Measurements from ENCODE around the gene ANO10. TPM values are rescaled to one million over a fixed set of nuclear protein-coding genes. Genes with fewer than 3 reads are reported as not detected.
"Not testable (repeated sequence)": the region's sequence is repeated elsewhere in the genome, so short reads cannot be mapped to it uniquely, and the experiment has no call there.

Gene ANO10
- total and polyA plus RNA-seq, 10 donors, result 2.6 to 21.7 (median 16.6) TPM

DNA sequence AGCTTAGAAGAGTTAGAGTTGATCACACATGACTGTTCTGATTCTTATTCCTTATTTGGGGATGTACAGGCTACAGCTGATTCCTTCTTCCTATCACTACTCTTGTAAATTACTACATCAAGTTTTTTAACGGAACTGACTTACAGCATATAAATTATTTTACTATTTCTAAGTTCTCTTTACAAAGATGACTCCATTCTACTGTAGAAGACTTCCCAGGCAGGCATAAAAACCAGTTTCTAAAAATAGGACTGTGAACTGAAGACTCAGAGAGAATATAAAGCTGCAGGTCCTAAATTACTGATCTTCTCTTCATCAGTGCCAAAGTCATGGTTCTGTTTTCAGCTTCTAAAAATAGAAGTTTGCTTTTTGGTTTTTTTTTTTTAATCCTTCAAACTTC is 38.9 kb downstream of the ANO10 start:
- TF ChIP-seq, protein P1, sequence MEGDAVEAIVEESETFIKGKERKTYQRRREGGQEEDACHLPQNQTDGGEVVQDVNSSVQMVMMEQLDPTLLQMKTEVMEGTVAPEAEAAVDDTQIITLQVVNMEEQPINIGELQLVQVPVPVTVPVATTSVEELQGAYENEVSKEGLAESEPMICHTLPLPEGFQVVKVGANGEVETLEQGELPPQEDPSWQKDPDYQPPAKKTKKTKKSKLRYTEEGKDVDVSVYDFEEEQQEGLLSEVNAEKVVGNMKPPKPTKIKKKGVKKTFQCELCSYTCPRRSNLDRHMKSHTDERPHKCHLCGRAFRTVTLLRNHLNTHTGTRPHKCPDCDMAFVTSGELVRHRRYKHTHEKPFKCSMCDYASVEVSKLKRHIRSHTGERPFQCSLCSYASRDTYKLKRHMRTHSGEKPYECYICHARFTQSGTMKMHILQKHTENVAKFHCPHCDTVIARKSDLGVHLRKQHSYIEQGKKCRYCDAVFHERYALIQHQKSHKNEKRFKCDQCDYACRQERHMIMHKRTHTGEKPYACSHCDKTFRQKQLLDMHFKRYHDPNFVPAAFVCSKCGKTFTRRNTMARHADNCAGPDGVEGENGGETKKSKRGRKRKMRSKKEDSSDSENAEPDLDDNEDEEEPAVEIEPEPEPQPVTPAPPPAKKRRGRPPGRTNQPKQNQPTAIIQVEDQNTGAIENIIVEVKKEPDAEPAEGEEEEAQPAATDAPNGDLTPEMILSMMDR (IDR thresholded peaks at IDR 0.05 in 8 of 11, conservative IDR thresholded peaks at IDR 0.05 in 3 of 11), result no peak
- TF ChIP-seq POLR2A (IDR thresholded peaks at IDR 0.05) (no peak), POLR2AphosphoS5 (IDR thresholded peaks at IDR 0.05) (no peak)
- Histone ChIP-seq H3K27me3 (replicated peaks in 1 of 7) (no peaks in the 10 kb centered on the region), H3K36me3 (peaks cover 0 to 21% (median 1%) of the 10 kb centered on the region in 6 donors), H3K4me3 (no peak overlapping the region), H3K4me1 (peaks cover 0 to 5% (median 0%) of the 10 kb centered on the region in 6 donors), H3K27ac (no peak overlapping the region), H3K9me3 (no peaks in the 10 kb centered on the region)
- 31 to 39% (median 33%) methylated on average over 1 of the region's 1 CpG for whole genome bisulfite sequencing, 5 donors
- no peak for DNase-seq
- intact Hi-C loops (cut with DNase I; ENCODE audit: low total_unique reads), result no loop called here

DNA sequence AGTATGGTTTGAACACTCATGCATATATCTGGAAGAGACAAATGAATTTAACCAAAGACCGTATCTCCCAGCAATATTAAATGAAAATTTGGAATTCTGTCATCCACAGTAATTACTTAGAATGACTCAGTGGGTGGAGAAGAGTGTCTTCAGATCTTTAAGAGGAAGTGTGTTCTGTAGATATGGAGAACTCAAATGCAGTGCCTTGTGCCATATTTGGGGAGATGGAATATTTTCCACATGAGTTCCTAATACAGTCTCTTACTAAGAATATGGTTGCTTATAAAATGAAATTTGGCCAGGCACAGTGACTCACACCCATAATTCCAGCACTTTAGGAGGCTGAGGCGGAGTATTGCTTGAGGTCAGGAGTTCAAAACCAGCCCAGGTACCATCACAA is 40.5 kb downstream of the ANO10 start:
- TF ChIP-seq POLR2AphosphoS5 (IDR thresholded peaks at IDR 0.05) (no peak), POLR2A (IDR thresholded peaks at IDR 0.05) (no peak)
- TF ChIP-seq, protein P1 (IDR thresholded peaks at IDR 0.05 in 8 of 11, conservative IDR thresholded peaks at IDR 0.05 in 3 of 11), result no peak
- H3K27ac ChIP-seq, result no peak overlapping the region
- DNase-seq, result no peak
- H3K9me3 ChIP-seq, result no peaks in the 10 kb centered on the region
- no peaks in the 10 kb centered on the region for H3K27me3 ChIP-seq (replicated peaks in 1 of 7)
- intact Hi-C loops (cut with DNase I; ENCODE audit: low total_unique reads), result no loop called here
- no peak overlapping the region for H3K4me3 ChIP-seq
- peaks cover 0 to 36% (median 6%) of the 10 kb centered on the region in 6 donors for H3K36me3 ChIP-seq
- peaks cover 0 to 5% (median 0%) of the 10 kb centered on the region in 6 donors for H3K4me1 ChIP-seq
- 47 to 84% (median 78%) methylated on average over 2 of the region's 2 CpGs for WGBS, 5 donors

DNA sequence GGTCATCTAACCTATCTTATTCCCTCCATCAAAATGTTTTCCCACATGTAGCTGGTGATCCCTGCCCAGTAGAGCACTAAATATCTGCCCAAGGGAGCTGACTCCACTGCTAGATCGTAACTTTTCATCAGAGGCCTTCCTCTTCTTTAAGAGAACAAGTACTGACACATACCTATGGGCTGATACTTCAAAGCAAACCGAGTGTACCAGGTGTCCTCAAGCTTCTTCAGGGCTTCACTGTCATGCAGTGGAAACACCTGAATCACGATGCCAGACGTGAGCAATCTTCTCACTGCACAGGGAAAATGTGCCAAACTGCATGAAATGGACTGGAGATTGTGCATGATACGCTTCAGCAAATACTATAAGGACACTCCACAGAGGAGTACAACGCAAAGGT is 41.6 kb downstream of the ANO10 start:
- TF ChIP-seq, protein P1 (IDR thresholded peaks at IDR 0.05 in 8 of 11, conservative IDR thresholded peaks at IDR 0.05 in 3 of 11), result no peak
- TF ChIP-seq POLR2A (IDR thresholded peaks at IDR 0.05), result no peak
- TF ChIP-seq POLR2AphosphoS5 (IDR thresholded peaks at IDR 0.05), result no peak
- Histone ChIP-seq H3K36me3 (peaks cover 0 to 46% (median 8%) of the 10 kb centered on the region in 6 donors), H3K4me3 (no peak overlapping the region), H3K9me3 (no peaks in the 10 kb centered on the region), H3K4me1 (peaks cover 0 to 5% (median 0%) of the 10 kb centered on the region in 6 donors), H3K27me3 (replicated peaks in 1 of 7) (no peaks in the 10 kb centered on the region), H3K27ac (no peak overlapping the region)
- intact Hi-C loops (cut with DNase I; ENCODE audit: low total_unique reads), result no loop called here
- 91 to 97% (median 93%) methylated on average over 6 of the region's 6 CpGs for WGBS, 5 donors
- no peak for DNase-seq

DNA sequence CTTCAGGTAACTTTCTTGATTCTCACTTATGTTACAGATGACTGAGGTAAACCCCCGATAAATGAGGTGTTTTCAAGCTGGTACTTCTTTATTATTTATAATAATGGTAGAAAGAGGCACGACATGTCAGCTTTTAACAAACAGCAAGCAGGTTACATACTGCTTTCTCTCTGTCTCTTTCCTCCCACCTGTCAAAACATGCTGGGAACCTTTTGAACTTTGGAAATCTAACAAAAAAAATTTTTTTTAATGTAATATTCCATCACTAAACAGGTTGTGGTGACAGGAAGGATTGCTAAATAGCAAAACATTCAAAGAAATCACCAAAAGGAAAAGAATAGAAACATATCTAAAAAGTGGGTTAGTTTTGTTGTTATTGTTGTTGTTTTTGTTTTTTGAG is 48.2 kb downstream of the ANO10 start:
- H3K27me3 ChIP-seq (replicated peaks in 1 of 7), result no peaks in the 10 kb centered on the region
- no peaks in the 10 kb centered on the region for H3K4me1 ChIP-seq
- TF ChIP-seq POLR2A (IDR thresholded peaks at IDR 0.05), result no peak
- no peak for TF ChIP-seq POLR2AphosphoS5 (IDR thresholded peaks at IDR 0.05)
- TF ChIP-seq, protein P1 (IDR thresholded peaks at IDR 0.05 in 8 of 11, conservative IDR thresholded peaks at IDR 0.05 in 3 of 11), result no peak
- no peaks in the 10 kb centered on the region for H3K9me3 ChIP-seq
- 89 to 94% (median 92%) methylated on average over 2 of the region's 2 CpGs for WGBS, 5 donors
- no peak overlapping the region for H3K4me3 ChIP-seq
- no peak for DNase-seq
- peak overlapping the region in 1 of 8 donors; percentile 55 for H3K27ac ChIP-seq
- intact Hi-C loops (cut with DNase I; ENCODE audit: low total_unique reads), result no loop called here
- H3K36me3 ChIP-seq, result peaks cover 0 to 42% (median 6%) of the 10 kb centered on the region in 6 donors

DNA sequence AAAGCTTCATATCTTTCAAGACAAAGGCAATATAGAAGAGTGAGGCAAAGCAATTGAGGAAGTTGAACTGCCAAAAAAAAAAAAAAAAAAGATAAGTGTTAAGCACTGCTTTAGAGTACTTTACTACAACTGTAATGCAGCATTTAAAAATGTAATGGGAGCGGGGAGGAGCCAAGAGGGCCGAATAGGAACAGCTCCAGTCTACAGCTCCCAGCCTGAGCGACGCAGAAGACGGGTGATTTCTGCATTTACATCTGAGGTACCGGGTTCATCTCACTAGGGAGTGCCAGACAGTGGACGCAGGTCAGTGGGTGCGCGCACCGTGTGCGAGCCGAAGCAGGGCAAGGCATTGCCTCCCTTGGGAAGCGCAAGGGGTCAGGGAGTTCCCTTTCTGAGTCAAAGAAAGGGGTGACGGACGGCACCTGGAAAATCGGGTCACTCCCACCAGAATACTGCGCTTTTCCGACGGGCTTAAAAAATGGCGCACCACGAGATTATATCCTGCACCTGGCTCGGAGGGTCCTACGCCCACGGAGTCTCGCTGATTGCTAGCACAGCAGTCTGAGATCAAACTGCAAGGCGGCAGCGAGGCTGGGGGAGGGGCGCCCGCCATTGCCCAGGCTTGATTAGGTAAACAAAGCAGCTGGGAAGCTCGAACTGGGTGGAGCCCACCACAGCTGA is 56.0 kb downstream of the ANO10 start:
- DNase-seq; H3K27me3 ChIP-seq (replicated peaks in 1 of 7); H3K9me3 ChIP-seq; H3K4me3 ChIP-seq; intact Hi-C loops (cut with DNase I; ENCODE audit: low total_unique reads); H3K4me1 ChIP-seq; H3K27ac ChIP-seq: not testable (repeated sequence)
- peaks cover 0 to 16% (median 2%) of the 10 kb centered on the region in 6 donors for H3K36me3 ChIP-seq
- WGBS, 5 donors, result 84 to 94% (median 92%) methylated on average over 12 to 23 of the region's 30 CpGs

All from spleen (tissue), 11 donors.